Measurements from ENCODE around the gene HSBP1.

The HSBP1 gene

DNA sequence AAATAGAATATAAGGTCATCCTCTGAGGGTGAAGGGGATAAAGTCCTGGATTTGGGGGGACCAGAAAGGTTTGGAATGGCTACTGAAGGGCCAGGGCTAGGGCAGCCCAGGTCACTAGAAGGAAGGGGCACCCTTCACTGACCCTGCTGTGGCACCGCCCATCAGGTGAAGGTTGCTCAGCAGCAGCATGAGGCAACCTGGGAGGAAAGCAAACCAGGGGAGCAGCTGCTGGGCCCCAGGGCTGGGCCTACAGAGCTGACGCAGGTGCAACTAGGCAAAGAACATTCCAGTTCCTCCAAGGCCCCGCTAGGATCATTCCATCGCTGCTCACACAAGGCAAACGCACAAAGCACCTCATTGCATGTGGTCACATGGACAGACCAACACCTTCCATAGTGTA lies 3.4 kb upstream of the HSBP1 start:
- H3K4me3 ChIP-seq (ENCODE audit: low read depth, low read length) = no peak overlapping the region
- DNase-seq (ENCODE audit: low read depth) = no peak
- TF ChIP-seq POLR2A (IDR thresholded peaks at IDR 0.05; ENCODE audit: extremely low read depth, insufficient read length) = no peak
- TF ChIP-seq, protein P1, sequence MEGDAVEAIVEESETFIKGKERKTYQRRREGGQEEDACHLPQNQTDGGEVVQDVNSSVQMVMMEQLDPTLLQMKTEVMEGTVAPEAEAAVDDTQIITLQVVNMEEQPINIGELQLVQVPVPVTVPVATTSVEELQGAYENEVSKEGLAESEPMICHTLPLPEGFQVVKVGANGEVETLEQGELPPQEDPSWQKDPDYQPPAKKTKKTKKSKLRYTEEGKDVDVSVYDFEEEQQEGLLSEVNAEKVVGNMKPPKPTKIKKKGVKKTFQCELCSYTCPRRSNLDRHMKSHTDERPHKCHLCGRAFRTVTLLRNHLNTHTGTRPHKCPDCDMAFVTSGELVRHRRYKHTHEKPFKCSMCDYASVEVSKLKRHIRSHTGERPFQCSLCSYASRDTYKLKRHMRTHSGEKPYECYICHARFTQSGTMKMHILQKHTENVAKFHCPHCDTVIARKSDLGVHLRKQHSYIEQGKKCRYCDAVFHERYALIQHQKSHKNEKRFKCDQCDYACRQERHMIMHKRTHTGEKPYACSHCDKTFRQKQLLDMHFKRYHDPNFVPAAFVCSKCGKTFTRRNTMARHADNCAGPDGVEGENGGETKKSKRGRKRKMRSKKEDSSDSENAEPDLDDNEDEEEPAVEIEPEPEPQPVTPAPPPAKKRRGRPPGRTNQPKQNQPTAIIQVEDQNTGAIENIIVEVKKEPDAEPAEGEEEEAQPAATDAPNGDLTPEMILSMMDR (IDR thresholded peaks at IDR 0.05; ENCODE audit: low read depth, low read length) = no peak
- TF ChIP-seq MAX (IDR thresholded peaks at IDR 0.05; ENCODE audit: low read depth, low read length) = no peak
- no peak for TF ChIP-seq MYC (IDR thresholded peaks at IDR 0.05; ENCODE audit: low read depth, low read length)

DNA sequence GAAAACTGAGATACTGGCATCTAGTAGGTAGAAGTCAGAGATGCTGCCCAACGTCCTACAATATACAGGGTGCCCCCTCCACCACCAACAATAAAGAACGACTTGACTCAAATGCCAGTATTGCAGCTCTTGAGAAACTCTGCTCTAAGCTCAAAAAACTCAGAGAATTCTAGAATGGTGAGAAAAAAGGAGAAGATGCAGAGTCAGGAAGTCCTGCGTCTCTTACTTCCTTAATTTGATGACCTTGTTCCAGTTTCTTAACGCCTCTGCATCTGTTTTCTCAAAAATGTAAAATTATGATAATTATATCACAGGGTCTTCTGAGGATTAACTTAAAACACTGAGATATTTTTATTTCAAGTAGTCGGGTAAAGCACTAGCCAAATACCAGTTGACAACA lies 1.7 kb upstream of the HSBP1 start:
- H3K4me3 ChIP-seq (ENCODE audit: low read depth, low read length) = no peak overlapping the region
- TF ChIP-seq POLR2A (IDR thresholded peaks at IDR 0.05; ENCODE audit: extremely low read depth, insufficient read length) (no peak), MAX (IDR thresholded peaks at IDR 0.05; ENCODE audit: low read depth, low read length) (no peak), MYC (IDR thresholded peaks at IDR 0.05; ENCODE audit: low read depth, low read length) (no peak)
- TF ChIP-seq, protein P1 (IDR thresholded peaks at IDR 0.05; ENCODE audit: low read depth, low read length) = no peak
- DNase-seq (ENCODE audit: low read depth) = peak; percentile 63

DNA sequence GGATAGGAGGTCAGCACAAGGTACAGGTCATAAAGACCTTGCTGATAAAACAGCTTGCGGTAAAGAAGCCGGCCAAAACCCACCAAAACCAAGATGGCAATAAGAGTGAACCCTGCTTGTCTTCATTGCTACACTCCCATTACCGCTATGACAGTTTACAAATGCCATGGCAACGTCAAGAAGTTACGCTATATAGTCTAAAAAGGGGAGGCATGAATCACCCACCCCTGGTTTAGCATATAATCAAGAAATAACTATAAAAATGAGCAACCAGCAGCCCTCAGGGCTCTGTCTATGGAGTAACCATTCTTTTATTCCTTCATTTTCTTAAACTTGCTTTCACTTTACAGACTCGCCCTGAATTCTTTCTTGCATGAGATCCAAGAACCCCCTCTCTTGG lies 1.0 kb upstream of the HSBP1 start:
- H3K4me3 ChIP-seq (ENCODE audit: low read depth, low read length) = no peak overlapping the region
- DNase-seq (ENCODE audit: low read depth) = no peak
- TF ChIP-seq POLR2A (IDR thresholded peaks at IDR 0.05; ENCODE audit: extremely low read depth, insufficient read length) = no peak
- TF ChIP-seq, protein P1 (IDR thresholded peaks at IDR 0.05; ENCODE audit: low read depth, low read length) = no peak
- no peak for TF ChIP-seq MYC (IDR thresholded peaks at IDR 0.05; ENCODE audit: low read depth, low read length)
- TF ChIP-seq MAX (IDR thresholded peaks at IDR 0.05; ENCODE audit: low read depth, low read length) = no peak

- no peak for DNase-seq (ENCODE audit: low read depth)
- TF ChIP-seq, protein P1 (IDR thresholded peaks at IDR 0.05; ENCODE audit: low read depth, low read length) = no peak
- TF ChIP-seq MYC (IDR thresholded peaks at IDR 0.05; ENCODE audit: low read depth, low read length) (no peak), MAX (IDR thresholded peaks at IDR 0.05; ENCODE audit: low read depth, low read length) (no peak), POLR2A (IDR thresholded peaks at IDR 0.05; ENCODE audit: extremely low read depth, insufficient read length) (no peak)
- no peak overlapping the region for H3K4me3 ChIP-seq (ENCODE audit: low read depth, low read length)
Measured at GRCh38 chr16:83807327-83807709, 460 bp upstream of the HSBP1 start.

- peak overlapping the region; percentile 71 for H3K4me3 ChIP-seq (ENCODE audit: low read depth, low read length)
- no peak for DNase-seq (ENCODE audit: low read depth)
- TF ChIP-seq POLR2A (IDR thresholded peaks at IDR 0.05; ENCODE audit: extremely low read depth, insufficient read length) (no peak), MYC (IDR thresholded peaks at IDR 0.05; ENCODE audit: low read depth, low read length) (no peak), MAX (IDR thresholded peaks at IDR 0.05; ENCODE audit: low read depth, low read length) (no peak)
- TF ChIP-seq, protein P1 (IDR thresholded peaks at IDR 0.05; ENCODE audit: low read depth, low read length) = no peak
Measured at GRCh38 chr16:83808573-83809014, 816 bp downstream of the HSBP1 start.

DNA sequence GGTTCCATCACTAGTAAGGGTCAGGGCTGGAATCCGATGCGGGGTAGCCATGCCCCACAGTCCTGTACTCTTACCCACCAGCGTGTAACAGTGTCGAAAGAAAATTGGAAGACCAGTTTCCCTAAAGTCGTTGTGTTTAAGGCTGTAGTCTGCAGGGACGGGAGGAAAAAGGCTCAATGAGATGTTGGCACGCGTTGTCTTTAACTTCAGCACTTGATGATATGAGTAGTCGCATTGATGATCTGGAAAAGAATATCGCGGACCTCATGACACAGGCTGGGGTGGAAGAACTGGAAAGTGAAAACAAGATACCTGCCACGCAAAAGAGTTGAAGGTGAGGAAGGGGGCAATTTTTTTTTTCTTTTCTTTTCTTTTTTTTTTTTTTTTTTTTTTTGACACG lies 1.3 kb downstream of the HSBP1 start:
- TF ChIP-seq, protein P1 (IDR thresholded peaks at IDR 0.05; ENCODE audit: low read depth, low read length) = no peak
- TF ChIP-seq POLR2A (IDR thresholded peaks at IDR 0.05; ENCODE audit: extremely low read depth, insufficient read length) = no peak
- no peak for TF ChIP-seq MAX (IDR thresholded peaks at IDR 0.05; ENCODE audit: low read depth, low read length)
- TF ChIP-seq MYC (IDR thresholded peaks at IDR 0.05; ENCODE audit: low read depth, low read length) = no peak
- DNase-seq (ENCODE audit: low read depth) = no peak
- peak overlapping the region; percentile 71 for H3K4me3 ChIP-seq (ENCODE audit: low read depth, low read length)

Data from NB4 (cell line).